Left lung (tissue), 10 donors: ENCODE measurements around the gene MRPL11. TPM values are rescaled to one million over a fixed set of nuclear protein-coding genes. Genes with fewer than 3 reads are reported as not detected.

ENCODE experiments used
- ATAC-seq: fragments of 200-7000 bp; cut with Tn5 transposase; one replicate; pipeline ENCODE4 v1.9.1; 2020; ENCODE audit warnings: moderate library complexity
- DNase-seq, 4 donors: peaks; one replicate each; pipeline ENCODE4 v3.0.0-alpha.2; 2013 to 2020
- H3K27ac ChIP-seq, 2 donors: fragments of 200-600 bp; sonication (generic) in 1 of 2; one replicate each; pipeline versions ENCODE4 v1.5.0 to v1.8.0; 2020 to 2021
- H3K27me3 ChIP-seq, 2 donors: fragments of 200-600 bp; sonication (generic) in 1 of 2; one replicate each; pipeline versions ENCODE4 v1.5.0 to v1.8.0; 2020 to 2021
- H3K36me3 ChIP-seq, 2 donors: fragments of 200-600 bp; sonication (generic) in 1 of 2; one replicate each; pipeline versions ENCODE4 v1.5.0 to v1.8.0; 2020 to 2021
- H3K4me1 ChIP-seq, 2 donors: fragments of 200-600 bp; one replicate each; pipeline ENCODE4 v1.8.0; 2021
- H3K4me3 ChIP-seq, 2 donors: fragments of 200-600 bp; sonication (generic) in 1 of 2; one replicate each; pipeline versions ENCODE4 v1.5.0 to v1.8.0; 2020 to 2021; ENCODE audit warnings: mild to moderate bottlenecking in 1 of 2
- H3K9me3 ChIP-seq, 2 donors: fragments of 200-600 bp; sonication (generic) in 1 of 2; one replicate each; pipeline versions ENCODE4 v1.5.0 to v1.8.0; 2020 to 2021
- CTCF ChIP-seq, 2 donors: fragments of 200-600 bp; sonication (generic) in 1 of 2; IDR thresholded peaks; one replicate each; pipeline versions ENCODE4 v1.5.0 to v1.8.0; 2021; ENCODE audit warnings: antibody characterized with exemption in 2 of 2
- intact Hi-C, 2 donors: fragments of 100-400 bp; cut with DNase I; formaldehyde crosslinking; loops; one replicate each; pipeline versions ENCODE4 v1.11.2 to v1.14.2; 2022
- polyA plus RNA-seq, 6 donors: library from polyadenylated mRNA; unstranded; fragments of 120-200 nt; gene quantifications; one replicate each; pipeline ENCODE4 v1.2.1, GENCODE V29; 2013; ENCODE audit not compliant: insufficient read length in 6 of 6
- total RNA-seq, 2 donors: library from RNA; stranded (reverse); fragmentation: NEBNext Ultra II Directional; extraction: Animal tissue kit (Norgen Biotek cat#: 25700); gene quantifications; one replicate each; pipeline ENCODE4 v1.2.1, GENCODE V29; 2021
- donor health status: DM: no; HTN: yes; CAD: no.
- donor health status: DM: no; HTN: no; CAD: no.

The MRPL11 gene
- total and polyA plus RNA-seq, 8 donors, result 29.6 to 73.5 (median 60.3) TPM

- ATAC-seq (no peak), DNase-seq (no peak)
- H3K9me3 ChIP-seq, result no peaks in the 10 kb centered on the region
Observed at GRCh38 chr11:66476173-66476840, 37.7 kb upstream of the MRPL11 start.

GRCh38 chr11:66475349-66476172 lies 36.9 kb upstream of the MRPL11 start:
- peaks cover 5 to 16% of the 10 kb centered on the region in 2 donors for H3K4me1 ChIP-seq
- peaks cover 0 to 44% of the 10 kb centered on the region in 2 donors for H3K36me3 ChIP-seq
- DNase-seq (no peak), ATAC-seq (no peak)
- no peak overlapping the region for H3K4me3 ChIP-seq
- intact Hi-C loops, result no loop called here
- H3K9me3 ChIP-seq, result no peaks in the 10 kb centered on the region
- H3K27me3 ChIP-seq, result no peaks in the 10 kb centered on the region
- no peak overlapping the region for H3K27ac ChIP-seq
- TF ChIP-seq CTCF (IDR thresholded peaks at IDR 0.05), result no peak

More at GRCh38 chr11:66476173-66476840, 37.7 kb upstream of the MRPL11 start:
- H3K4me3 ChIP-seq, result no peak overlapping the region
- no peak for TF ChIP-seq CTCF (IDR thresholded peaks at IDR 0.05)
- H3K27me3 ChIP-seq, result no peaks in the 10 kb centered on the region
- no peak overlapping the region for H3K27ac ChIP-seq
- intact Hi-C loops, result no loop called here
- peaks cover 5 to 24% of the 10 kb centered on the region in 2 donors for H3K4me1 ChIP-seq
- H3K36me3 ChIP-seq, result peaks cover 0 to 44% of the 10 kb centered on the region in 2 donors

- no peak for DNase-seq
- no peak for TF ChIP-seq CTCF (IDR thresholded peaks at IDR 0.05)
- Histone ChIP-seq H3K9me3 (no peaks in the 10 kb centered on the region), H3K36me3 (peaks cover 0 to 44% of the 10 kb centered on the region in 2 donors), H3K4me1 (peaks cover under 1 to 5% of the 10 kb centered on the region in 2 donors), H3K4me3 (no peak overlapping the region), H3K27me3 (no peaks in the 10 kb centered on the region), H3K27ac (no peak overlapping the region)
- no peak for ATAC-seq
- intact Hi-C loops, result no loop called here
Observed at GRCh38 chr11:66473608-66474515, 35.2 kb upstream of the MRPL11 start.

GRCh38 chr11:66473167-66473566 lies 34.5 kb upstream of the MRPL11 start:
- ATAC-seq (no peak), DNase-seq (no peak)
- TF ChIP-seq CTCF (IDR thresholded peaks at IDR 0.05), result no peak
- no peaks in the 10 kb centered on the region for H3K27me3 ChIP-seq
- peaks cover 0 to 44% of the 10 kb centered on the region in 2 donors for H3K36me3 ChIP-seq
- H3K27ac ChIP-seq, result no peak overlapping the region
- H3K4me1 ChIP-seq, result peaks cover 0 to 4% of the 10 kb centered on the region in 2 donors
- H3K9me3 ChIP-seq, result no peaks in the 10 kb centered on the region
- no peak overlapping the region for H3K4me3 ChIP-seq
- intact Hi-C loops, result no loop called here
